ENCODE data around the gene CLSTN2. TPM values are rescaled to one million over a fixed set of nuclear protein-coding genes. Genes with fewer than 3 reads are reported as not detected.

CLSTN2 gene
- total RNA-seq, 2 donors from 2014 or later: 13.6 to 28.3 TPM

DNA sequence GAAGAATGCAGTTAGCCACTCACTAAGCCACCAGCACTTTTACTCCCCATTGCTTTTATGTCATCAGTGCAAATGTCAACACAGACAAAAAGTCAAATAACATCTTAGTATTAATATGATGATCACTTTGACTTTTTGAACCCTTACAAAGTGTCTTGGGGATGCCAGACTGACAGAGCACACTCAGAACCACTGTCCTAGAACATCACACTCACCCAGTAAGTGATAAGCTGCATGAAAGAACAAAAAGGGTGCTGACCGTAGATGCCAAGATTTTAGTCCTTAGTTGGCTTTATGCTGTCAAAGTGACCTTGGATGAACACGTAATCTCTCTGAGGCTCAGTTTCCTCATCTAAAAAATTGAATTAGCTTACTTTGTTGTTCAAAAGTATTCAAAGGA is 463.4 kb downstream of the CLSTN2 start:
- no peak overlapping the region for H3K4me3 ChIP-seq
- no peak for DNase-seq (ENCODE audit: low spot score)
- TF ChIP-seq, protein P1, sequence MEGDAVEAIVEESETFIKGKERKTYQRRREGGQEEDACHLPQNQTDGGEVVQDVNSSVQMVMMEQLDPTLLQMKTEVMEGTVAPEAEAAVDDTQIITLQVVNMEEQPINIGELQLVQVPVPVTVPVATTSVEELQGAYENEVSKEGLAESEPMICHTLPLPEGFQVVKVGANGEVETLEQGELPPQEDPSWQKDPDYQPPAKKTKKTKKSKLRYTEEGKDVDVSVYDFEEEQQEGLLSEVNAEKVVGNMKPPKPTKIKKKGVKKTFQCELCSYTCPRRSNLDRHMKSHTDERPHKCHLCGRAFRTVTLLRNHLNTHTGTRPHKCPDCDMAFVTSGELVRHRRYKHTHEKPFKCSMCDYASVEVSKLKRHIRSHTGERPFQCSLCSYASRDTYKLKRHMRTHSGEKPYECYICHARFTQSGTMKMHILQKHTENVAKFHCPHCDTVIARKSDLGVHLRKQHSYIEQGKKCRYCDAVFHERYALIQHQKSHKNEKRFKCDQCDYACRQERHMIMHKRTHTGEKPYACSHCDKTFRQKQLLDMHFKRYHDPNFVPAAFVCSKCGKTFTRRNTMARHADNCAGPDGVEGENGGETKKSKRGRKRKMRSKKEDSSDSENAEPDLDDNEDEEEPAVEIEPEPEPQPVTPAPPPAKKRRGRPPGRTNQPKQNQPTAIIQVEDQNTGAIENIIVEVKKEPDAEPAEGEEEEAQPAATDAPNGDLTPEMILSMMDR (IDR thresholded peaks at IDR 0.05): no peak
- H3K27ac ChIP-seq: no peak overlapping the region
- H3K36me3 ChIP-seq: no peaks in the 10 kb centered on the region
- no peaks in the 10 kb centered on the region for H3K27me3 ChIP-seq
- peaks cover 0 to 4% of the 10 kb centered on the region in 2 donors for H3K4me1 ChIP-seq
- no peaks in the 10 kb centered on the region for H3K9me3 ChIP-seq

DNA sequence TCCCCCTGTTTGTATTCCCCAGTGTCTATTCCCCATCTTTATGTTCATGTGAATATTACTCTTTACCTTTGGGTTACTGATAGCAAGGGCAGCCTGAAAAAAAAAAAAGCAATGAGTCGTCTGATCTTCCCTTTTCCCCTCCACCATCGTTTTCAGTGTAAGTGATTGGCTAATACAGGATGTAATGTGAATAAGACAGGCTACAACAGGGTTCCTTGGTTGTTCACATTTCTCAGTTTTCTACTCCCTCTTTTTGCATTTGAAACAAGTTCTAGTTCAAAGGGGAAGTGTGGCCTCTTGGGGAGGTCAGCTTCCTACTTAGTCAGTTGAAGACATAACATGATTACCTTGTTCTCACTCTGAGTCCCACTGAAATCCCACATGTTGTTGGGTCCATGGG is 464.9 kb downstream of the CLSTN2 start:
- Histone ChIP-seq H3K27me3 (no peaks in the 10 kb centered on the region), H3K9me3 (no peaks in the 10 kb centered on the region), H3K4me1 (peaks cover 0 to 4% of the 10 kb centered on the region in 2 donors), H3K36me3 (no peaks in the 10 kb centered on the region), H3K27ac (no peak overlapping the region), H3K4me3 (no peak overlapping the region)
- DNase-seq (ENCODE audit: low spot score): no peak
- TF ChIP-seq, protein P1 (IDR thresholded peaks at IDR 0.05): no peak

GRCh38 chr3:140403079-140403478 is 468.1 kb downstream of the CLSTN2 start:
- Histone ChIP-seq H3K36me3 (no peaks in the 10 kb centered on the region), H3K4me1 (no peaks in the 10 kb centered on the region), H3K4me3 (no peak overlapping the region), H3K9me3 (no peaks in the 10 kb centered on the region), H3K27ac (no peak overlapping the region), H3K27me3 (no peaks in the 10 kb centered on the region)
- DNase-seq (ENCODE audit: low spot score): no peak
- TF ChIP-seq, protein P1 (IDR thresholded peaks at IDR 0.05): no peak

GRCh38 chr3:140403608-140404007 is 468.6 kb downstream of the CLSTN2 start:
- no peaks in the 10 kb centered on the region for H3K36me3 ChIP-seq
- DNase-seq (ENCODE audit: low spot score): no peak
- no peak overlapping the region for H3K27ac ChIP-seq
- H3K4me3 ChIP-seq: no peak overlapping the region
- H3K9me3 ChIP-seq: no peaks in the 10 kb centered on the region
- TF ChIP-seq, protein P1 (IDR thresholded peaks at IDR 0.05): no peak
- no peaks in the 10 kb centered on the region for H3K27me3 ChIP-seq
- H3K4me1 ChIP-seq: no peaks in the 10 kb centered on the region

- no peaks in the 10 kb centered on the region for H3K36me3 ChIP-seq
- TF ChIP-seq, protein P1 (IDR thresholded peaks at IDR 0.05): no peak
- H3K4me1 ChIP-seq: no peaks in the 10 kb centered on the region
- no peak overlapping the region for H3K27ac ChIP-seq
- H3K4me3 ChIP-seq: no peak overlapping the region
- peaks cover 0 to 18% of the 10 kb centered on the region in 2 donors for H3K9me3 ChIP-seq
- no peak for DNase-seq (ENCODE audit: low spot score)
- no peaks in the 10 kb centered on the region for H3K27me3 ChIP-seq
Observed at GRCh38 chr3:140406655-140407054, 471.7 kb downstream of the CLSTN2 start.

DNA sequence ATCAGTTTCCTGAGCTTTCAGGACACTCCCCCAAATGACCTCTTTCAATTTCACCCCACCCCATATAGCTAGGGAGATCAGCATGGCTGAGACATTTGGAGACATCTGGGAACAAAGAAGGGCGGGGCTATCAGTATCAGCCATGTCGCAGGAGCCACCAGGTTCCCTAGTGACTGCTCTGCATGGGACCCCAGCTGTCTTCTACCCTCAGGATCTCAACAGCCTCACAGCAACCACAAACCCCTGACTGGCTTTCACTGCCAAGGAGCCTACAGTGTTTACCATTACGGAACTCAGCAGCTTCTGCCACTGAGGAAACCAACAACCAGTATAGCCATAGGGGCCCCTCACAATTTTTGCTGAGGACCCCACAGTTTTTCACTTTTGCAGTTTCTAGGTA is 473.3 kb downstream of the CLSTN2 start:
- H3K27me3 ChIP-seq: no peaks in the 10 kb centered on the region
- no peaks in the 10 kb centered on the region for H3K4me1 ChIP-seq
- TF ChIP-seq, protein P1 (IDR thresholded peaks at IDR 0.05): no peak
- H3K36me3 ChIP-seq: no peaks in the 10 kb centered on the region
- no peak overlapping the region for H3K27ac ChIP-seq
- DNase-seq (ENCODE audit: low spot score): no peak
- H3K4me3 ChIP-seq: no peak overlapping the region
- peaks cover 0 to 18% of the 10 kb centered on the region in 2 donors for H3K9me3 ChIP-seq

All from right atrium auricular region (tissue), 2 donors.